Hematopoietic multipotent progenitor cell (in vitro differentiated cells): Measurements from ENCODE around the gene POU6F2. TPM values are rescaled to one million over a fixed set of nuclear protein-coding genes. Genes with fewer than 3 reads are reported as not detected.
"Not testable (repeated sequence)": the region's sequence is repeated elsewhere in the genome, so short reads cannot be mapped to it uniquely, and the experiment has no call there.

Experiments
- DNase-seq, 3 donors: peaks; one replicate each; pipeline ENCODE4 v3.0.0-alpha.2; 2011 to 2015; ENCODE audit warnings: low read depth in 2 of 3, low spot score in 2 of 3
- total RNA-seq: library from RNA; depleted of rRNA; stranded (reverse); fragments of >200 nt; gene quantifications from one replicate; pipeline ENCODE4 v1.2.3, GENCODE V29; 2012

POU6F2 gene
- total RNA-seq, 1 donor, result not detected

GRCh38 chr7:39183796-39184195 lies 206.1 kb downstream of the POU6F2 start:
- DNase-seq, result no peak

GRCh38 chr7:39184391-39184790 lies 206.7 kb downstream of the POU6F2 start:
- DNase-seq, result no peak

GRCh38 chr7:39186131-39186530 lies 208.4 kb downstream of the POU6F2 start:
- no peak for DNase-seq

- no peak for DNase-seq
These were observed 209.0 kb downstream of the POU6F2 start for GRCh38 chr7:39186671-39187070.

- no peak for DNase-seq
These were observed 209.4 kb downstream of the POU6F2 start for GRCh38 chr7:39187130-39187529.

GRCh38 chr7:39192476-39192875 lies 214.8 kb downstream of the POU6F2 start:
- DNase-seq, result no peak

- not testable (repeated sequence) for DNase-seq
These were observed 216.7 kb downstream of the POU6F2 start for GRCh38 chr7:39194388-39194787.

- no peak for DNase-seq
These were observed 218.3 kb downstream of the POU6F2 start for GRCh38 chr7:39195967-39196366.

GRCh38 chr7:39197831-39198230 lies 220.1 kb downstream of the POU6F2 start:
- no peak for DNase-seq

- DNase-seq, result no peak
These were observed 220.8 kb downstream of the POU6F2 start for GRCh38 chr7:39198556-39198955.

- no peak for DNase-seq
These were observed 221.3 kb downstream of the POU6F2 start for GRCh38 chr7:39199006-39199405.

- no peak for DNase-seq
These were observed 222.2 kb downstream of the POU6F2 start for GRCh38 chr7:39199951-39200350.

- no peak for DNase-seq
These were observed 224.3 kb downstream of the POU6F2 start for GRCh38 chr7:39202041-39202440.

- DNase-seq, result no peak
These were observed 232.7 kb downstream of the POU6F2 start for GRCh38 chr7:39210362-39210761.

- DNase-seq, result no peak
These were observed 233.9 kb downstream of the POU6F2 start for GRCh38 chr7:39211581-39211980.

- DNase-seq, result no peak
These were observed 235.2 kb downstream of the POU6F2 start for GRCh38 chr7:39212876-39213275.

GRCh38 chr7:39217783-39218182 lies 240.1 kb downstream of the POU6F2 start:
- no peak for DNase-seq

- no peak for DNase-seq
These were observed 242.2 kb downstream of the POU6F2 start for GRCh38 chr7:39219869-39220268.

- DNase-seq, result no peak
These were observed 244.2 kb downstream of the POU6F2 start for GRCh38 chr7:39221901-39222300.

- DNase-seq, result no peak
These were observed 251.2 kb downstream of the POU6F2 start for GRCh38 chr7:39228946-39229345.

- no peak for DNase-seq
These were observed 256.3 kb downstream of the POU6F2 start for GRCh38 chr7:39233851-39234529.

- no peak for DNase-seq
These were observed 260.6 kb downstream of the POU6F2 start for GRCh38 chr7:39238234-39238869.

- DNase-seq, result no peak
These were observed 263.2 kb downstream of the POU6F2 start for GRCh38 chr7:39240864-39241263.
